T-cell (primary cell): ENCODE measurements around the gene NTRK1. TPM values are rescaled to one million over a fixed set of nuclear protein-coding genes. Genes with fewer than 3 reads are reported as not detected.

ENCODE experiments used
- ATAC-seq, 4 experiments: fragments of 200-7000 bp in 3 of 4; fragments of 150-1000 bp in 1 of 4; cut with Tn5 transposase; replicated peaks in 1 of 4; 1 replicate in 3 of 4; 2 replicates in 1 of 4; pipeline ENCODE4 v1.10.0; 2021; ENCODE audit warnings: moderate library complexity in 3 of 4, mild to moderate bottlenecking in 2 of 4, moderate number of reproducible peaks in 1 of 4
- CTCF ChIA-PET, 2 donors: fragments of 300-600 bp; sonication (Branson Sonifier 250); formaldehyde crosslinking; loops; one replicate each; lab custom pipeline; 2022; ENCODE audit warnings: antibody characterized with exemption in 2 of 2; lab: Charles Lee
- POLR2A ChIA-PET, 2 donors: fragments of 300-600 bp; sonication (Branson Sonifier 250); formaldehyde crosslinking; loops; one replicate each; lab custom pipeline; 2022; ENCODE audit warnings: antibody characterized with exemption in 2 of 2; lab: Charles Lee
- DNase-seq, 35 experiments: peaks; one replicate each; pipeline versions ENCODE4 v3.0.0 to v3.0.0-alpha.2; 2013 to 2023
- H3K27ac ChIP-seq: one replicate; pipeline ENCODE4 v1.5.1; 2013; ENCODE audit warnings: low read length
- H3K27me3 ChIP-seq, 2 experiments: replicated peaks in 1 of 2; 1 replicate in 1 of 2; 2 replicates in 1 of 2; pipeline versions ENCODE4 v1.6.1 to v1.7.0; 2013; ENCODE audit warnings: low read length in 1 of 2, mixed read lengths in 1 of 2; ENCODE audit not compliant: control insufficient read depth in 2 of 2, insufficient read depth in 2 of 2; ENCODE audit errors: extremely low read depth in 1 of 2
- H3K36me3 ChIP-seq, 2 donors: 1 replicate in 1 of 2; 2 replicates in 1 of 2; pipeline versions ENCODE4 v1.6.1 to v1.7.0; 2013; ENCODE audit warnings: low read length in 1 of 2; ENCODE audit not compliant: control insufficient read depth in 2 of 2, insufficient read depth in 1 of 2; ENCODE audit errors: extremely low read depth in 1 of 2
- H3K4me1 ChIP-seq, 2 experiments: 1 replicate in 1 of 2; 2 replicates in 1 of 2; pipeline versions ENCODE4 v1.6.1 to v1.7.0; 2013; ENCODE audit warnings: low read length in 2 of 2, mixed read lengths in 1 of 2; ENCODE audit not compliant: insufficient read depth in 2 of 2, control insufficient read depth in 1 of 2; ENCODE audit errors: extremely low read depth in 1 of 2
- H3K4me3 ChIP-seq, 2 donors: 1 replicate in 1 of 2; 2 replicates in 1 of 2; pipeline versions ENCODE4 v1.5.1 to v1.7.0; 2013; ENCODE audit warnings: mild to moderate bottlenecking in 2 of 2, low read length in 1 of 2, moderate library complexity in 1 of 2; ENCODE audit not compliant: control insufficient read depth in 1 of 2; ENCODE audit errors: extremely low read depth in 1 of 2
- H3K9me3 ChIP-seq: 2 replicates; pipeline ENCODE4 v1.7.0; 2013
- H3K27ac Mint-ChIP-seq, 2 donors: one replicate each; pipeline ENCODE4 v1.8.0; 2020 to 2021; ENCODE audit warnings: mild to moderate bottlenecking in 2 of 2, mixed read lengths in 2 of 2
- H3K27me3 Mint-ChIP-seq, 2 donors: one replicate each; pipeline ENCODE4 v1.8.0; 2021 to 2022; ENCODE audit warnings: mixed read lengths in 2 of 2
- H3K36me3 Mint-ChIP-seq: one replicate; pipeline ENCODE4 v1.8.0; 2021; ENCODE audit warnings: mixed read lengths
- H3K4me1 Mint-ChIP-seq, 3 donors: one replicate each; pipeline ENCODE4 v1.8.0; 2020 to 2022; ENCODE audit warnings: mixed read lengths in 3 of 3, mild to moderate bottlenecking in 1 of 3
- H3K4me3 Mint-ChIP-seq, 3 donors: one replicate each; pipeline ENCODE4 v1.8.0; 2020 to 2022; ENCODE audit warnings: mild to moderate bottlenecking in 3 of 3, mixed read lengths in 3 of 3, moderate library complexity in 3 of 3
- H3K9me3 Mint-ChIP-seq, 3 donors: one replicate each; pipeline ENCODE4 v1.8.0; 2020 to 2022; ENCODE audit warnings: mixed read lengths in 3 of 3
- WGBS: methylation state at CpG from one replicate; pipeline ENCODE4 v1.1.5; 2013; ENCODE audit warnings: missing lambda C conversion rate; ENCODE audit not compliant: insufficient coverage; 5-methylcytosine and 5-hydroxymethylcytosine counted together
- total RNA-seq, 35 experiments: library from RNA in 6 of 35; stranded (reverse) in 6 of 35; fragments of 120-200 nt in 1 of 35; gene quantifications; one replicate each; pipeline versions ENCODE4 v1.2.1 to v1.2.4 and lab custom pipeline; 2013 to 2026

Gene NTRK1
- total RNA-seq, 5 donors from 2014 or later (not counting 1 experiment from before 2014, with no cell fraction given) = 0.36 to 1.2 (median 0.60) TPM

- ChIA-PET CTCF (interaction anchor here in 1 of 2 donors (0.6 kb wide), 1 partner anchor 82 kb away, joined by 3 read pairs; no protein-coding TSS in a partner anchor), POLR2A (interaction anchor here in 1 of 2 donors (0.6 to 0.7 kb wide), 2 partner anchors 32 to 374 kb away, joined by 4 to 5 read pairs; no protein-coding TSS in a partner anchor)
- peak overlapping the region in 1 of 2 donors; percentile 2 for H3K27ac Mint-ChIP-seq
- no peaks in the 10 kb centered on the region for H3K36me3 Mint-ChIP-seq
- H3K4me3 Mint-ChIP-seq = peak overlapping the region in 1 of 3 donors; percentile 26
- H3K27ac ChIP-seq = no peak overlapping the region
- no peaks in the 10 kb centered on the region for H3K9me3 ChIP-seq
- H3K36me3 ChIP-seq = no peaks in the 10 kb centered on the region
- no CpG with 5 or more reads among the region's 7 CpGs for WGBS
- ATAC-seq (no peak), DNase-seq (no peak)
- peaks cover 16 to 17% (median 16%) of the 10 kb centered on the region in 3 donors for H3K4me1 Mint-ChIP-seq
- H3K4me3 ChIP-seq = no peak overlapping the region
- H3K9me3 Mint-ChIP-seq = no peaks in the 10 kb centered on the region
- peaks cover 65 to 86% of the 10 kb centered on the region in 2 donors for H3K27me3 Mint-ChIP-seq
- peaks cover 17 to 74% of the 10 kb centered on the region in 2 experiments for H3K27me3 ChIP-seq
- peaks cover 0 to 21% of the 10 kb centered on the region in 2 experiments for H3K4me1 ChIP-seq
Observed at GRCh38 chr1:156921053-156921529, 60.4 kb downstream of the NTRK1 start.

- H3K9me3 ChIP-seq = no peaks in the 10 kb centered on the region
- POLR2A ChIA-PET = no interaction called here
- H3K4me1 Mint-ChIP-seq = peaks cover 25 to 28% (median 25%) of the 10 kb centered on the region in 3 donors
- H3K27ac ChIP-seq = no peak overlapping the region
- H3K27me3 ChIP-seq = peaks cover 21 to 85% of the 10 kb centered on the region in 2 experiments
- no peaks in the 10 kb centered on the region for H3K36me3 ChIP-seq
- CTCF ChIA-PET = no interaction called here
- H3K27me3 Mint-ChIP-seq = peaks cover 63 to 89% of the 10 kb centered on the region in 2 donors
- WGBS = 14% methylated on average over 9 of the region's 11 CpGs
- ATAC-seq = no peak
- DNase-seq = no peak
- no peak overlapping the region for H3K4me3 ChIP-seq
- H3K36me3 Mint-ChIP-seq = no peaks in the 10 kb centered on the region
- H3K9me3 Mint-ChIP-seq = no peaks in the 10 kb centered on the region
- peak overlapping the region in 1 of 2 donors; percentile 36 for H3K27ac Mint-ChIP-seq
- peaks cover 0 to 33% of the 10 kb centered on the region in 2 experiments for H3K4me1 ChIP-seq
- peak overlapping the region in 2 of 3 donors; percentile 17 to 69 for H3K4me3 Mint-ChIP-seq
Observed at GRCh38 chr1:156922986-156923669, 62.5 kb downstream of the NTRK1 start.

GRCh38 chr1:156923670-156924477 lies 63.2 kb downstream of the NTRK1 start:
- H3K4me3 Mint-ChIP-seq = peak overlapping the region in 1 of 3 donors; percentile 69
- ATAC-seq = no peak
- peaks cover 66 to 89% of the 10 kb centered on the region in 2 donors for H3K27me3 Mint-ChIP-seq
- peaks cover 0 to 33% of the 10 kb centered on the region in 2 experiments for H3K4me1 ChIP-seq
- H3K27me3 ChIP-seq = peaks cover 21 to 93% of the 10 kb centered on the region in 2 experiments
- H3K4me1 Mint-ChIP-seq = peaks cover 27 to 30% (median 30%) of the 10 kb centered on the region in 3 donors
- ChIA-PET POLR2A (no interaction called here), CTCF (no interaction called here)
- H3K36me3 Mint-ChIP-seq = no peaks in the 10 kb centered on the region
- H3K4me3 ChIP-seq = no peak overlapping the region
- no peak overlapping the region for H3K27ac Mint-ChIP-seq
- 5% methylated on average over 34 of the region's 64 CpGs for WGBS
- DNase-seq = no peak
- no peak overlapping the region for H3K27ac ChIP-seq
- H3K9me3 Mint-ChIP-seq = no peaks in the 10 kb centered on the region
- H3K9me3 ChIP-seq = no peaks in the 10 kb centered on the region
- no peaks in the 10 kb centered on the region for H3K36me3 ChIP-seq

GRCh38 chr1:156924478-156925153 lies 64.0 kb downstream of the NTRK1 start:
- H3K4me3 Mint-ChIP-seq = peak overlapping the region in 1 of 3 donors; percentile 69
- H3K4me3 ChIP-seq = no peak overlapping the region
- 51% methylated on average over 16 of the region's 22 CpGs for WGBS

GRCh38 chr1:156925154-156926010 lies 64.7 kb downstream of the NTRK1 start:
- Histone ChIP-seq H3K4me3 (no peak overlapping the region), H3K36me3 (no peaks in the 10 kb centered on the region), H3K4me1 (peaks cover 0 to 30% of the 10 kb centered on the region in 2 experiments), H3K9me3 (no peaks in the 10 kb centered on the region), H3K27me3 (peaks cover 21 to 93% of the 10 kb centered on the region in 2 experiments), H3K27ac (no peak overlapping the region)
- ATAC-seq (no peak), DNase-seq (no peak)
- Mint-ChIP-seq H3K4me3 (no peak overlapping the region), H3K36me3 (no peaks in the 10 kb centered on the region), H3K27me3 (peaks cover 71 to 92% of the 10 kb centered on the region in 2 donors), H3K4me1 (peaks cover 25 to 30% (median 28%) of the 10 kb centered on the region in 3 donors), H3K27ac (no peak overlapping the region), H3K9me3 (no peaks in the 10 kb centered on the region)
- CTCF ChIA-PET = no interaction called here
- 70% methylated on average over 2 of the region's 5 CpGs for WGBS
- POLR2A ChIA-PET = no interaction called here

More at GRCh38 chr1:156924478-156925153, 64.0 kb downstream of the NTRK1 start:
- Histone ChIP-seq H3K9me3 (no peaks in the 10 kb centered on the region), H3K36me3 (no peaks in the 10 kb centered on the region), H3K27me3 (peaks cover 21 to 95% of the 10 kb centered on the region in 2 experiments), H3K27ac (no peak overlapping the region), H3K4me1 (peaks cover 0 to 33% of the 10 kb centered on the region in 2 experiments)
- H3K36me3 Mint-ChIP-seq = no peaks in the 10 kb centered on the region
- ChIA-PET CTCF (no interaction called here), POLR2A (no interaction called here)
- H3K9me3 Mint-ChIP-seq = no peaks in the 10 kb centered on the region
- no peak overlapping the region for H3K27ac Mint-ChIP-seq
- ATAC-seq = no peak
- peaks cover 27 to 30% (median 30%) of the 10 kb centered on the region in 3 donors for H3K4me1 Mint-ChIP-seq
- H3K27me3 Mint-ChIP-seq = peaks cover 67 to 91% of the 10 kb centered on the region in 2 donors
- no peak for DNase-seq
